ENCODE results near the gene CHST11. TPM values are rescaled to one million over a fixed set of nuclear protein-coding genes. Genes with fewer than 3 reads are reported as not detected.

CHST11 gene
- total and polyA plus RNA-seq, 2 of the 4 experiments (the other 2 are of a cell fraction): 1.4 to 2.7 TPM

DNA sequence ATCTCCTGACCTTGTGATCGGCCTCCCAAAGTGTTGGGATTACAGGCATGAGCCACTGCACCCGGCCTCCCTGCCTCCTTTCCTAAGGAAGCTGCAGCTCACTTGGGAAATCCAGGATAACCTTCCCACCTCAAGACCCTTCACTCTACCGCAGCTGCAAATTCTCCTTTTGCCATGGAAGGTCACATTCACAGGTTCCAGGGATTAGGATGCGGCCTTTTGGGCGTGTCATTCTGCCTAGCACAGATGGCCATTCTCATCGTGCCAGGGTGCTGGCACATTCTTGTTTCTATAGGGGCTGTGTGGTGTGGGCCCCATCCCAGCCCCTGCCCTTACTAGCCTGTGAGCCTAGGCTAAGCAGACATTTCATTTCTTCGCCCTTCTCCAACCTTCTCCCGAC is 219.9 kb downstream of the CHST11 start:
- H3K4ac ChIP-seq (ENCODE audit: low read depth, low read length): no peak overlapping the region
- H4K5ac ChIP-seq (ENCODE audit: low read depth, low read length): no peak overlapping the region
- H4K91ac ChIP-seq (ENCODE audit: insufficient read depth, low read depth, low read length): no peak overlapping the region
- H3K4me3 ChIP-seq (ENCODE audit: insufficient read depth, low read depth, low read length): no peak overlapping the region
- DNase-seq (no peak), ATAC-seq (ENCODE audit: low read depth) (no peak)
- no peak overlapping the region for H2BK20ac ChIP-seq (ENCODE audit: low read depth, low read length)
- dilution Hi-C loops (cut with HindIII; ENCODE audit: low sequenced_read_pairs, unreplicated experiment) (no loop called here), in situ Hi-C loops (cut with MboI; ENCODE audit: low sequenced_read_pairs) (no loop called here), intact Hi-C loops (cut with micrococcal nuclease) (no loop called here)
- H3K18ac ChIP-seq (ENCODE audit: low read depth, low read length): no peak overlapping the region
- no peak overlapping the region for H2AK5ac ChIP-seq (ENCODE audit: low read depth, low read length)
- H3K23ac ChIP-seq (ENCODE audit: low read depth, low read length): no peak overlapping the region
- no peaks in the 10 kb centered on the region for H3K9me3 ChIP-seq (ENCODE audit: control insufficient read depth, insufficient read depth, low read length)
- H2BK15ac ChIP-seq (ENCODE audit: low read depth, low read length): no peak overlapping the region
- no peak overlapping the region for H3K4me2 ChIP-seq (ENCODE audit: low read depth, low read length)
- no peaks in the 10 kb centered on the region for H4K20me1 ChIP-seq (ENCODE audit: insufficient read depth, low read length)
- no TSS peak for BruUV-seq (replicated peaks)
- H2BK120ac ChIP-seq (ENCODE audit: low read depth, low read length): no peak overlapping the region
- H3K9ac ChIP-seq (ENCODE audit: low read depth, low read length): no peak overlapping the region
- WGBS, 2 experiments (ENCODE audit: extremely low coverage in 2 of 2, insufficient read length in 1 of 2): 58% methylated on average over 2 of the region's 8 CpGs; no CpG with 5 or more reads in 1 of the 2 experiments
- H2AFZ ChIP-seq (replicated peaks; ENCODE audit: low read length, poor library complexity): no peak overlapping the region
- H3K56ac ChIP-seq (ENCODE audit: extremely low read depth, insufficient read depth, low read length): no peak overlapping the region
- H4K8ac ChIP-seq (ENCODE audit: low read depth in 2 of 2, low read length in 2 of 2): no peak overlapping the region
- no peaks in the 10 kb centered on the region; the same call in none of the 2 replicates for H3K27me3 ChIP-seq (ENCODE audit: control insufficient read depth, insufficient read depth, low read length)
- H3K79me1 ChIP-seq (ENCODE audit: low read depth in 1 of 2, low read length in 2 of 2): no peaks in the 10 kb centered on the region
- no peak for TF ChIP-seq BHLHE40 (IDR thresholded peaks at IDR 0.05; ENCODE audit: low read depth, low read length)
- no peak for TF ChIP-seq FOS (IDR thresholded peaks at IDR 0.05; ENCODE audit: low read depth, low read length)
- no peak for TF ChIP-seq MAZ (IDR thresholded peaks at IDR 0.05; ENCODE audit: borderline replicate concordance, low read depth, low read length)
- no peak for TF ChIP-seq SMC3 (IDR thresholded peaks at IDR 0.05; ENCODE audit: low read depth, low read length)
- TF ChIP-seq RAD21 (IDR thresholded peaks at IDR 0.05; ENCODE audit: low read length): no peak
- no peak for TF ChIP-seq CEBPB (IDR thresholded peaks at IDR 0.05; ENCODE audit: low read depth, low read length)
- no peak for TF ChIP-seq MXI1 (IDR thresholded peaks at IDR 0.05; ENCODE audit: borderline replicate concordance, low read depth, low read length)
- no peak for TF ChIP-seq RFX5 (IDR thresholded peaks at IDR 0.05; ENCODE audit: low read depth, low read length)
- TF ChIP-seq RCOR1 (IDR thresholded peaks at IDR 0.05; ENCODE audit: insufficient replicate concordance, low read length): no peak
- TF ChIP-seq, protein P1, sequence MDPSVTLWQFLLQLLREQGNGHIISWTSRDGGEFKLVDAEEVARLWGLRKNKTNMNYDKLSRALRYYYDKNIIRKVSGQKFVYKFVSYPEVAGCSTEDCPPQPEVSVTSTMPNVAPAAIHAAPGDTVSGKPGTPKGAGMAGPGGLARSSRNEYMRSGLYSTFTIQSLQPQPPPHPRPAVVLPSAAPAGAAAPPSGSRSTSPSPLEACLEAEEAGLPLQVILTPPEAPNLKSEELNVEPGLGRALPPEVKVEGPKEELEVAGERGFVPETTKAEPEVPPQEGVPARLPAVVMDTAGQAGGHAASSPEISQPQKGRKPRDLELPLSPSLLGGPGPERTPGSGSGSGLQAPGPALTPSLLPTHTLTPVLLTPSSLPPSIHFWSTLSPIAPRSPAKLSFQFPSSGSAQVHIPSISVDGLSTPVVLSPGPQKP (IDR thresholded peaks at IDR 0.05; ENCODE audit: borderline replicate concordance, low read depth, low read length): no peak
- TF ChIP-seq, protein P2, sequence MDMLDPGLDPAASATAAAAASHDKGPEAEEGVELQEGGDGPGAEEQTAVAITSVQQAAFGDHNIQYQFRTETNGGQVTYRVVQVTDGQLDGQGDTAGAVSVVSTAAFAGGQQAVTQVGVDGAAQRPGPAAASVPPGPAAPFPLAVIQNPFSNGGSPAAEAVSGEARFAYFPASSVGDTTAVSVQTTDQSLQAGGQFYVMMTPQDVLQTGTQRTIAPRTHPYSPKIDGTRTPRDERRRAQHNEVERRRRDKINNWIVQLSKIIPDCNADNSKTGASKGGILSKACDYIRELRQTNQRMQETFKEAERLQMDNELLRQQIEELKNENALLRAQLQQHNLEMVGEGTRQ (IDR thresholded peaks at IDR 0.05; ENCODE audit: low read depth, low read length): no peak
- TF ChIP-seq, protein P3, sequence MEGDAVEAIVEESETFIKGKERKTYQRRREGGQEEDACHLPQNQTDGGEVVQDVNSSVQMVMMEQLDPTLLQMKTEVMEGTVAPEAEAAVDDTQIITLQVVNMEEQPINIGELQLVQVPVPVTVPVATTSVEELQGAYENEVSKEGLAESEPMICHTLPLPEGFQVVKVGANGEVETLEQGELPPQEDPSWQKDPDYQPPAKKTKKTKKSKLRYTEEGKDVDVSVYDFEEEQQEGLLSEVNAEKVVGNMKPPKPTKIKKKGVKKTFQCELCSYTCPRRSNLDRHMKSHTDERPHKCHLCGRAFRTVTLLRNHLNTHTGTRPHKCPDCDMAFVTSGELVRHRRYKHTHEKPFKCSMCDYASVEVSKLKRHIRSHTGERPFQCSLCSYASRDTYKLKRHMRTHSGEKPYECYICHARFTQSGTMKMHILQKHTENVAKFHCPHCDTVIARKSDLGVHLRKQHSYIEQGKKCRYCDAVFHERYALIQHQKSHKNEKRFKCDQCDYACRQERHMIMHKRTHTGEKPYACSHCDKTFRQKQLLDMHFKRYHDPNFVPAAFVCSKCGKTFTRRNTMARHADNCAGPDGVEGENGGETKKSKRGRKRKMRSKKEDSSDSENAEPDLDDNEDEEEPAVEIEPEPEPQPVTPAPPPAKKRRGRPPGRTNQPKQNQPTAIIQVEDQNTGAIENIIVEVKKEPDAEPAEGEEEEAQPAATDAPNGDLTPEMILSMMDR (conservative IDR thresholded peaks at IDR 0.05; ENCODE audit: low read depth, low read length): no peak
- TF ChIP-seq POLR2A (IDR thresholded peaks at IDR 0.05; ENCODE audit: low read depth, low read length): no peak
- no peak for TF ChIP-seq NFE2L2 (IDR thresholded peaks at IDR 0.05; ENCODE audit: low read depth, low read length)
- TF ChIP-seq MAFK (IDR thresholded peaks at IDR 0.05; ENCODE audit: low read depth, low read length): no peak
- TF ChIP-seq CHD1 (IDR thresholded peaks at IDR 0.05; ENCODE audit: low read depth, low read length): no peak
- H3K4me1 ChIP-seq (ENCODE audit: control insufficient read depth, insufficient read depth, low read length): peaks cover 3% of the 10 kb centered on the region
- no peak overlapping the region for H2BK5ac ChIP-seq (ENCODE audit: low read depth, low read length, poor library complexity, severe bottlenecking)
- peaks cover 3% of the 10 kb centered on the region; the same call in 1 of the 2 replicates for H3K9me1 ChIP-seq (ENCODE audit: insufficient read depth, low read length)
- no peak overlapping the region for H3K14ac ChIP-seq (replicated peaks; ENCODE audit: low read depth, low read length)
- CTCF ChIA-PET: no interaction called here
- POLR2A ChIA-PET (ENCODE audit: unreplicated experiment): no interaction called here
- H3K27ac ChIP-seq (ENCODE audit: insufficient read depth, low read length): no peak overlapping the region
- no peaks in the 10 kb centered on the region for H3K36me3 ChIP-seq (ENCODE audit: control insufficient read depth, insufficient read depth, low read length)
- H2AK9ac ChIP-seq (replicated peaks; ENCODE audit: low read depth, low read length, poor library complexity): no peak overlapping the region
